ENCODE measurements around the gene VWA1.

Gene VWA1, protein sequence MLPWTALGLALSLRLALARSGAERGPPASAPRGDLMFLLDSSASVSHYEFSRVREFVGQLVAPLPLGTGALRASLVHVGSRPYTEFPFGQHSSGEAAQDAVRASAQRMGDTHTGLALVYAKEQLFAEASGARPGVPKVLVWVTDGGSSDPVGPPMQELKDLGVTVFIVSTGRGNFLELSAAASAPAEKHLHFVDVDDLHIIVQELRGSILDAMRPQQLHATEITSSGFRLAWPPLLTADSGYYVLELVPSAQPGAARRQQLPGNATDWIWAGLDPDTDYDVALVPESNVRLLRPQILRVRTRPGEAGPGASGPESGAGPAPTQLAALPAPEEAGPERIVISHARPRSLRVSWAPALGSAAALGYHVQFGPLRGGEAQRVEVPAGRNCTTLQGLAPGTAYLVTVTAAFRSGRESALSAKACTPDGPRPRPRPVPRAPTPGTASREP

DNA sequence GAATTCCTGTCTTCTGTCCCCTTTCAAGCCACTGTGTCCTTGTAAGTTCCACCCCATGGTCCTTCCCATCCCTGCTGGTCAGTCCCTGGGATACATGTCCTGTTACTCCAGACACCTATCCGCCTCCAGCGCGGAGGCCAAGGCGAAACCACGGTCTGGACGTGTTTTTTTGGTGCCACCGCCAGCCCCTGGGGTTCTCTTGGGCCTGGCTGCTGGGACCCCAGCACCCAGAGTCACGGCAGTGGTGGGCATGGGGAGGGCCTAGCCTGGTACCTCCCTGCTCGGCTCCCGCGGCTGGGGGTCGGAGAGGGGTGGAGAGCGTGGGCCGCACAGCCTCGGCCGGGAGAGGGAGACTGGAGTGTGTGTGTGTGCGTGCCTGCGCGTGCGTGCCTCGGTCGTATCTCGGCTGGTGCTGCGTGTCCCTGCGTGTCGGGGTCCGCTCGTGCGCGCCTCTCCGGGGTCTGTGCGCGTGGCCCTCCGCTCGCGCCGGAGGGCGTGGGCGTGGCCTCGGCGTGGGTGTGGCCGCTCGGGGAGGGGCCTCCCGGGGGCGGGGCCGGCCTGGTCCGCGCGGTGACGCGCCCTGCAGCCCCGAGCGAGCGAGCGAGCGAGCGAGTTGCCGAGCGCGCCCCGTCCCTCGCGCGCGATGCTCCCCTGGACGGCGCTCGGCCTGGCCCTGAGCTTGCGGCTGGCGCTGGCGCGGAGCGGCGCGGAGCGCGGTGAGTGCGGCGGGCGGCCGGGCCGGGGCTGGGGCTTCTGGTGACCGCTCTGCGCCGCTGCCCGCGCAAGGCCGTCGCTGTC lies at the start of gene VWA1:
Gene VWA1, plus strand, starts transcription at position 585 of the 798 bp plus-strand sequence. Its CDS starts 59 bp downstream, at position 644.
- peak; percentile 98 for DNase-seq (ENCODE audit: low spot score)

DNA sequence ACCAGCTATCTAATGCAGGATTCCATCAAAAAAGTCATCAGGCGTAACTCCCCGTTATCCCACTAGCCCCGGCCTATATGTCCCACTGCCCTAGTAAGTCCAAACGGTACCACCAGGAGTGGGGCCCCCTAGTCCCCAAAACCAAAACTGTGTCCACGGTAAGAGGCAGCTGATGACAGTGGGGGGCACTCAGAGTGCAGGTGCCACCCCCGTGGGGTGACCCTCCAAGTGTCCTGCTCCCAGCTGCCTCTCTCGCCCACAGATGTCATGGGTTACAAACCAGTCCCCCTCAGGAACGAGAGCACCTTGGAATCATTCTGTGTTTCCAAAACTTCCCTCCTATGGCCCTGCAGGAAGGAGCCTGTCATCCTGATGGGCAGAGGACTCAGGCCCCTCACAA lies 49.6 kb upstream of the VWA1 start:
- no peak for DNase-seq (ENCODE audit: low spot score)

DNA sequence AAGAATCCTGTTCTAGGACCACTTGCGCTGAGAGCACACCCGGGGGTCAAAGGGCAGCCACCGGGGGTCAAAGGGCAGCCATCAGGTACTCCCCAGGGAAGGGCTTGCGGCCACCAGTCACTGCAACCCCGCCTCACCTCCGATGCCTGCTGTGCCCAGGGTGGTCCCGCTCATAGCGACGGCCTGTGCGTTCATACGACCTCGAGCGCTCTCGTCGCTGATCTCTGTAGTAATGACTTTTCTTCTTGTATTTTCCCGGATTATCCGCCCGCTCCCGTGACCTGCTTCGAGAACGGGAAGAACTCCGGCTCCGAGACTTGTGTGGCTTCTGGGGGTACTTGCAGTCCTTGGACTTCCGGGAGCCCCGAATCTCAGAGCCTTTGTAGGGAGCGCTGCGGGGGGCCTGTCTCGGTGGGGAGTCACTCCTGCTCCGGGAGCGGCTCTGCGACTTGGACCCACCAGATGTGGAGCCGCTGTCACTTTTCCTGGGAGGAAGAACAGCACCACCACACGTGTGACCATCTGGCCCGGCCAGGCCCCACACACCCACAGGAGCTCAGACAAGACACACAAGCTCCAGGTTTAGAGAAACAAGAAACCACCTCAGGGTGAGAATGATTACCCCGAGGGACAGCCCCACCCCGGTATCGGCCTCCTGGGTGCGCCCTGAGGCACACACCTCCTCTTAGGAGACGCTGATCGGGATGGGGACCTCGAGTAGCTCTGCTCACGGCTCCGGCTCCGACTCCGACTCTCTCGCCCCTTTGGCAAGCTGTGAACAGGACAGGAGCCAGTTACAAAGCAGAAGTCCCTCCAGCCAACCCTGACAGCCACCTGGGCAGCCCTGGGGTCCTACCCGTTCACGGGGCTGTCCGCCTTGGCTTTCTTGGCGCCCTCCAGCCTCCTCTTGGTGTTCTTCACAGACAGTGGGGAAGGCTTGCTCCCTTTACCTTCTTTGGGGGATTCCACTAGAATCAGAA lies 48.1 kb upstream of the VWA1 start:
- no peak for DNase-seq (ENCODE audit: low spot score)

DNA sequence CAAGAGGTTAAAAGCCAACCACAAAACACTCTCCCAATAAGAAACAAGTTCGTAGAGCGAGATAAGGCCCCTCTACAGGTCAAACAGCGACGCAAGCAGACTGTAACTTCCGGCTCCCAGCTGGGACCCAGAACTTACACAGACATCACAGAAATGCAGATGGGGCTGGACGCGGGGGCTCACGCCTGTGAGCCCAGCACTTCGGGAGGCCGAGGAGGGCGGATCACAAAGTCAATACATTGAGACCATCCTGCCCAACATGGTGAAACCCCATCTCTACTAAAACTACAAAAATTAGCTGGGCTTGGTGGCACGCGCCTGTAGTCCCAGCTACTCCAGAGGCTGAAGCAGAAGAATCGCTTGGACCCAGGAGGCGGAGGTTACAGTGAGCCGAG lies 47.4 kb upstream of the VWA1 start:
- no peak for DNase-seq (ENCODE audit: low spot score)

DNA sequence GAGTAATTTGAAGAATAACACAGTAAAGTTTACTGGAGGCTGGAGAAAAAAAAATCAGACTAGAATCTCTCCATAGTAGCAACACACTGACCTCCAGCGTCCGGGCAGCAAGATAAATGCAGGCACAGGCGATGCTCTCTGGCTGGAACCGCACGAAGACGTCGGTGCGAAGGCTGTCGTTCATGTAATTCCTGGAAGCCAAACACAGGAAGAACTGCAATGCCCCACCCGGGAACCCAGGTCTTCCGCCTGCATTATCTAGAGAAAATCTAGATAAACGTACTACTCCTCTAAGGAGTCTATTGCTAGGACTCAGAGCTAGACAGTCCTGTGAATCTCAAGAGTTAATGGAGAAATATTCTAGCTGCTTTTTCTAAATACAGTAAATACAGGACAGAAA lies 44.8 kb upstream of the VWA1 start:
- DNase-seq (ENCODE audit: low spot score) = no peak

DNA sequence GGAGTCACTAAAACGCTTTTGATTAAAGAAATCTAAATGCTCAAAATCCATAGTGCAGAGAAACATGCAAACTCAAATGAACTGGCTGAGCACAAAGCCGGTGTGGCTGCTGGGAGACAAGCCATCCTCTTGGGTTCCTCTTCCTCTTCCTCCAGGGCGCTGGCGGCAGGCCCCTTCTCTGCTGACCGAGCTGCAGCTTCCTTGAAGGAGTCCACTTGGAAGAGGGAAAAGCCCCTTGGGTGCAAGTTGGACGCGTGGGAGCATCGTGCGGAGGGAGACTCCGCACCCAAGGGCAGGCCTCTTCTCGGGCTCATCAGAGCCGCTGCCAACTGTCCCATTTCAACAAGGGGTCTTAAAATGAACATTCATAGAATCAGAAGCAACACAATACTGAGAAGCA lies 44.3 kb upstream of the VWA1 start:
- DNase-seq (ENCODE audit: low spot score) = no peak

DNA sequence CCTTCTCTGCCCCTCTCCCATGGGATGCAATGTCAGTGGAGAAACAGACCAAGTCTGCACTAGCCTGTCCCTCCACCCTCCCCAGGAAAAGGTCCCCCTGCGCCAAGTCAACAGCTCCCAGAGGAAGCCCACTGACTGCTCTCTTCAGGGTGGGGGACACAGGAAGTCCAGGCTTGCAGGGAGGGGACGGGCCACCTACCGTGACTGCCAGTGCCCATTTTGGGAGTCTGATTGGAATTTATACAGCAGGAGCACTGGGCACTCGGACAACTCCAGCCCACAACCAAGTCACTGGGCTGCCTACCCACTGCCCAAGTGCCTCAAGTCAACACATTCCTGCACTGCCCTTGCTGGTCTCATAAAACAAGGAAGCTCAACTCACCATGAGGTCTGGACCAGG lies 42.5 kb upstream of the VWA1 start:
- DNase-seq (ENCODE audit: low spot score) = no peak

DNA sequence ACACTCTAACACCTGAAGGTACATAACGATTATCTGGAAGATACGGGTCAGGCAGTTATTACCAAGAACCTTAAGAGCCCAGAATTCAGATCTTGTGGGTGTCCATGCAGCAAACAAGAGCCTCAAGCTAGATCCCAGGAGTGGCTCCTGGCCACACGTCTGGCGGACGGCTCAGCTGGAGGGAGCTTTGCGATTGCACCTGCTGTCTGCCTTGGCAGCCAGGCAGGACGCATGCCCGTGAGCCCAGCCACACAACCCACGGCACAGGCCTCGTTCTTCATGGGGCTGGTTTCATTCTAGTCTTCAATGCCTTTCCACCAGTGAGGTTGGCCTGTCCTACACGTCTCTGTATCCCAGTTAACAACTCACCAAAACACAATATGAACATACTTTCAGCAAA lies 42.1 kb upstream of the VWA1 start:
- DNase-seq (ENCODE audit: low spot score) = no peak

DNA sequence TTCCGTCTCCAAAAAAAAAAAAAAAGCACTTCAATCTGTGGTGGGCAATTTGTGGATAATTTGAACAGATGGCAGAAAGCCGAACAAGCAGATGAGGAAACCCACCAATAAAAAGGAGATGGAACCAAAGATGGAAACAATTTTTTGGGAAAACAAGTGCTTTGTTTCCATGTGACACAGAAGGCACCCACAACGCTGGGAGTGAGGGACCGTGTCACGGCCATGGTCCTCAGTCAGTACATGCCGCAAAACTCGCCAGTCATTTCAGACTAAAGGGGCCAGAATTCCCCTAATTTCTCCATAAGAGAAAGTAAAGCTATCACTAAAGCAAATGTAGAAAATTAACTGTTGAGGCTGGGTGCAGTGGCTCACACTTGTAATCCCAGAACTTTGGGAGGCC lies 41.4 kb upstream of the VWA1 start:
- no peak for DNase-seq (ENCODE audit: low spot score)

DNA sequence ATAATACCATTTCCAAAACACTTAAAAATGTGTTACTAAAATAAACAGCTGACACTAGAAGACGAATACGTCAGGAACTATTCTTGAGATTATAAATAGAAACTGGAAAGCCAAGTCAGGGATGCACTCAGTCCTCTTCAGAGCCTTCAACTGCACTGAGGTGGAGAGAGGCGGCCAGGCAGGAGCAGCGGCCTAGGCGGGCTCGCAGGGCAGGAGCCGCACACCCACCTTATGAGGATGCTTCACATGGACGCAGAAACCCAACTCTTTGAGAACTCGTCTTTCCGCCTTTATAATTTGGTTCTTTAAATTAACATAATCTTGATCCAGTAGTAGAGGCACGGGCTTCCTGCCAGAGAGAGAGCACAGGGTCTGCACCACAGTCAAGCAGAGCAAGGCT lies 40.3 kb upstream of the VWA1 start:
- no peak for DNase-seq (ENCODE audit: low spot score)

DNA sequence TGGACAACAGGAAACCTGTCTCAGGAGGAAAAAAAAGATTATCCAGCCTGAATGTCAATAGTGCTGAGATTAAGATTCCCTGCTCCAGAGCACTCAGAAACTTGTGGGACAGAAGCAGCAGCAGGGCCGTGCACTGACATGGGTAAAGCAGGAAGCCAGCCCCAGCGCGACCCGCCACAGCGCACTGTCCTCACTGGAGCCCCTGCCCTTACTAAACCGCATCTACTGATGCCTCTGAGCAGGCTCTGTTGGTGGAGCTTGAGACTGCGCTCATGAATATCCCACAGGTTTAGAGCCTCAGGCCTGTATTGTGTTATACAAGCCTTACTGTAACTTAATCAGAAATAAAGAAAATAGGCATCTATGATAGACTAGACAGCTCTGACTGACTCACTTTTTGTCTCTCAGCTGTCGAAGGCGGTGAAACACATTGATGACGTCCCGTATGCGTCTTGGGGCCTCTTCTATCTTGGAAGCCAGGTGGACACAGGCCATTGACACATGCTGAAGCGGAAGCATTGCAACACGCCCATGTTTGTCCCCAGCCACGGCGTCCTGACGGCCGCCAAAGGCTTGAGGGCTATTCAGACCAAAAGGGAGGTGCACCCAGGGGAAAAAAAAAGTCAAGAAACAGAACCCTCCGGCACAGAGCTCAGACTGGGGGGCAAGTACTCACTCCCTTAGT lies 37.5 kb upstream of the VWA1 start:
- DNase-seq (ENCODE audit: low spot score) = no peak

DNA sequence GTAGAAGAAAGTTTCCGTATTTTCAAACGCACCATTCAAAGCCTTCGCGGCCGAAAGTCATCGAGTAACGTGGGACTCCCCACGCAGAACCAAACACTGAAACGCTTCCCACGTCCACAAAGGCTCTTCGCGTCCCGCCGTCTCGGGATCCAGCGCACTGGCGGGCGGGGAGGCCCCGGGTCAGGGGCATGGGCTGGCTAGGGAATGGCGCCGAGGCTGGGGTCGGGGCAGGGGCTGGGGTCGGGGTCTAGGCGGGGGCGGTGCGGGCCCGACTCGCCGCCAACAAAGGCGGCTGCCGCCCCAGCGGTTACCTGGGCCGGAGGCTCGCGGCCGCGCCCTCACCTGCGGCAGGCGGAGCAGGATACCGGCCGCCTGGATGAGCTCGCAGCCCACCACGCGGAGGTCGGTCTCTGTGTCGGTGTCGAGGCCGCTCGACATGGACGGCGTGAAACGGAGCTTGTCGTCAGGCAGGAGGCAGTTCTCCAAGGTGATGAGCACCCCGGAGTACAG lies 36.8 kb upstream of the VWA1 start:
- no peak for DNase-seq (ENCODE audit: low spot score)

DNA sequence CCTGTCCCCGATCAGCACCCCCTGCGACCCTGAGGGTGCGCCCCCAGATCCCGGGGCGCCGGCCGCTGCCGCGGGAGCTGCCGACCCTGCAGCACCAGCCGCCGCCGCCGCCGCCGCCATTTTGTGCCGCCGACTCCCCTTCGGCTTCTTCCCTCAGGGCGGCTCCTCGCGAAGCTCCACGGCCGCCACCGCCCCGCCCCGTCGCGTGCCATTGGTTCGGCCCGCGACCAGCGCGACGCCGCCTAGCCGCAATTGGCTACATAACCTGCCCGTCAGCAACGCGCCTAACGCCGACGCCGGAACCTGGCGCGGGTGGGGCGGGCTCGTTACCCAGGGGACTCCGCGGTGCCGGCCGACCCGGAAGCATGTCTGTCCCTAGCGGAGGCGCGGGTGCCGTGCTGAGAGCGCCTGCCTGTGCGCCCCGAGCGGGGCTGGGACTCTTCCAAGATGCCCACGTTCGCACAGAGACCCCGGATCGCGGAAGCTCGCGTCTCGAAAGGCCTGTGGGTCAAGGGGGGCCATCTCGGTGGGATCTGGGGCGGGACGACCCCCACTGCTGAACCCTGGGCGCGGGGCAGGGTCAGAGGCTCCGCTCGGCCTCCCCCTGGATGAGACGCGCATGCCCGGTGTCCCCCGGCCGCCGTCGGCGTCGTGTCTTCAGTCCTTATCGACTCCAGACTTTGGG lies 36.2 kb upstream of the VWA1 start, which contains the start of gene CCNL2:
Gene CCNL2, minus strand, starts transcription at position 149 of the 685 bp plus-strand sequence. Its CDS starts 29 bp downstream, at position 120.
- peak; percentile 99 for DNase-seq (ENCODE audit: low spot score)

DNA sequence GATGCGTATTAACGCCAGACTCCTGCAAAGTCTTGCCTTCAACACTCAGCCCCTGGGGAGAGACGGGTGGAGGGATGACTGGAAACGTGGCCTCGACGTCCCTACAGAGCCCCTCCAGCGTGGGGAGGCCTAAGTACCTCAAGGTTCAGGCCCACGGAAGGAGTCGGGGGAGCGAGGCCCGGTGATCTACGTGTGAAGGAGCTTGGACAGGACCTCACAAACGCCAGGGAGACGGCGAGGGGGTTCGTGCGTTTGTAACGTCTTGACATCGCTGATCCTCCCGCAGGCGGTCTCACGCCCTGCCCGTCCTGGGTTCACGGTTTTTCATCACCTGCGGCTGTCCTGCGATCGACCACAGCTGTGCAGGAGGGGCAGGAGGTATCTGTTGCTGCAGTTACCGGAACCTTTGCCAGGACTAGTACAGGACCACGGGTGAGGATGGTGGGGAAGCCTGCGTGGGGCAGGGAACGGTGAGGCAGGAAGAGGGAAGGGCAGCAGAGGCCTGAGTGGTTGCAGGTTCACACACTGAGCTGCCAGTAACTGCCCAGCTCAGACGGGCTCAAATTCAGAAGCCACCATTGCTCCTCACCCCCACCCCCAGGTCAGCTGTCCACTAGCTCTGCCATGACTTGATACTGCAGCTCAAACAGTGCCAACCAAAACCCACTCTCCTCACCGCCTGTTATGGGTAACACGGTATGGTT lies 35.5 kb upstream of the VWA1 start:
- peak; percentile 31 for DNase-seq (ENCODE audit: low spot score)

DNA sequence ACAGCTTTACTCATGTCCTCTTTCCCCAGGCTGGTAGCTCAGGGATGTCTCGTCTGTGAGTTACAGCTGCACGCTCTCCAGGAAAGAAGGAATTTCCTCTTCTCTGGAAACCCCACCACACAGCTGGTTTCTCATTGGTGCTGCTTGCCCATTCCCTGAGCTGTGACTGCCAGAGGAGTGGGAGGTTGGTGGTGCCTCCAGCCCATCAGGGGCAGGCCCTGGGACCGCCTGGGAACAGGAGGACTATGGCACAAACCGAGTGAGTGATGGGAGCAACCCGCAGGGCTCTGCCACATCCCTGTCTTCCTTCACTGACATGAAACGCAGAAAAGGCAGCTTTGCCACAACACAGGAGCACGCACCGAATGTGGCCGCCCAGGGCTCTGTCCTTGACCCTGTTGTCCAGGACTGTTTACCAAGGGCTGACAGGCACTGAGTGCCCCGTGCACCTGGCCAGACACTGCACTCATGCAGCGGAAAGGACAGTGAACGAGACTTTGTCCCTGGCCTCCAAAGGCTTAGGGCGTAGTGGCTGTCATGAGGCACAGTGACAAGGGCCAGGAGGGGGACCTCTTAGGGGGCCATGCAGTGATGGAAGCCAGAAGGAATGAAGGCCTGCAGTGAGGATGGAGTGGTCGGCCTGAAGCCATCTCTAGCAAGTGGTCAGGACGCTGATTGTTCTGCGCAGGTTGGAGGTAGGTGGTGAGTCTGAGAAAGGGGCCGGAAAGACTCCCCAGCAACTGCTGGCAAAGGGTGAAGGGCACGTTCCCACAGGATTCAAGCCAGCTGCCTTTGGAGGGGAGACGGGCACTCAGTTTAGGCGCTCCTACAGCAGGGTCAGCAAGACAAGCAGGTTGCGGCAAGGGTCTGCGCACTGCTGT lies 34.7 kb upstream of the VWA1 start:
- no peak for DNase-seq (ENCODE audit: low spot score)

DNA sequence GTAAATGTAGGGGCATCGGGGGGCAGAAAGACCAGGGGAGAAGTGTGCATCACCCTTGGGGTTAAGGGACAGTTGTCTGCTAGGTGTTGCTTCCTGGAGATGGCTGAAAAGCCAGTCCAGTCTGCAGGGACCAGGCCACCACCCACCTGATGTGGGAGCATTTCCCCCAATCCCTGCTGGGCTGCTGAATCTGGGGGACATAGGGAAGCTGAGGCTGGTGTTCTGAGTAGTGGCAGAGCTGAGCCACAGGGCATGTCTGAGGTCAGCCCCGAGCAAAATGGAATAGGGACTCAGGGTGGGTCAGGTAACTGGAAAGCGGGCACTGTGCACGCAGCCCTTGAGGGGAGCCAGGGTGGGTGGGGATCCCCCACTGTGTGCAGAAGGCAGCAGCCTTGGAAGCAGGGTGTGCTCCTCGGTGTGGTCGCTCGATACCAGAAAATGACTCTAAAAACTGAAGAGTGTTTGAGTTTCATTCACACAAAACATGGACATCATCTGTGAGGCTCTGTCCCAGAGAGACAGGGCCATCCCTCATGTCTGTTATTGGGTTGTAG lies 34.0 kb upstream of the VWA1 start:
- DNase-seq (ENCODE audit: low spot score) = no peak

DNA sequence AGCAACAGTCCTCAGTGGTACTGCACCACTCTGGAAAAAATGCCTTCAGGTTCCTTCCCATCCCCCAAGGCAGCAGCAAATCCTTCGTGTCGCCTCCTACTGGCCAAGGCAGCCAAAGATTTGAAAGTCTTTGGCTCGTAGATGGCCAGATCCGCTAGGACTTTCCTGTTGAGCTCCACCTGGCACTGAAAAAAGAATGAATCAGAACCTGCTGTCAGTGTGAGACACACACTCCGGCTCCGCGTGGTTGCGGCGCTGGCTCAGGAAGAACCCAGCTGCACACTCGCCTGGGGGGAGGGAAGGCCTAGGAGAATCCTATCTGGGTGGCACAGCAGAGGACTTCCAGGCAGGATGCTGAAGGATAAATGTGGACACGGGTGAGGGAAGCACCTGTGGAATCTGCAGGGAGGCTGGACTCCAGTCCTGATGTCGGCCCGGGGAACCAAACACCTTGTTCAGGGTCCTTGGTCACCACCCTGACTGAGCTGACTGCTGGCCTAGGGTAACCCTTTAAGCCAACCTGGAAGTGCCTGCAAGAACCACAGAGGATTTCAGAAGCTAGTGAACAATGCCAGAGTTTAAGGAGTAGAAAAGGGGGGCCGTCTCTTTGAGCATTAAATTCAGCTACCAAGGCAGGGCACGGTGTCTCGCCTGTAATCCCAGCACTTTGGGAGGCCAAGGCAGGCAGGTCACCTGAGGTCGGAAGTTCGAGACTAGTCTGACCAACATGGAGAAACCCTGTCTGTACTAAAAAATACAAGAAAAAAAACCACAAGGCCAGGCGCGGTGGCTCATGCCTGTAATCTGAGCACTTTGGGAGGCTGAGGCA lies 33.2 kb upstream of the VWA1 start:
- peak; percentile 72 for DNase-seq (ENCODE audit: low spot score)
